Measurements from ENCODE around the gene CMSS1. TPM values are rescaled to one million over a fixed set of nuclear protein-coding genes. Genes with fewer than 3 reads are reported as not detected.

CMSS1 gene
- total RNA-seq, 2 donors from 2014 or later, result 18.9 to 20.4 TPM

DNA sequence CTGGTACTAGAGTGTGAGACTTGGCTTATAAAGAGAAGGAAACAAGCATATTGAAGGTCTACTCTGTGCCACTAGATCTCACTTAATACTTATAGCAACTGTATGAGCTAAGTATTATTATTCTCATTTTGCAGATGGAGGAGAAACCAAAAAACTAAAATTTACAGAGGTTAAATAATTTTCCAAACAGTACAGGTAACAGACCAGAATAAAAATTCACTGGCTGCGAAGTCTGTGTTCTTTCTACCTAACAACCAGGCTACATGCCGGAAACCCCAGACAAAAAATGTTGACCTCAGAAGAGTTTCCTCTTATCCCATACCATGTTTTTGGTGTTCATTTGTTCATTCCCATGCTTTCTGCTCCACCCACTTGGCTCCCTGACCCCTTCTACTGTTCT is 46.6 kb downstream of the CMSS1 start:
- no peak for ATAC-seq
- H3K27me3 Mint-ChIP-seq, result no peaks in the 10 kb centered on the region
- H3K4me1 Mint-ChIP-seq, result peaks cover 32% of the 10 kb centered on the region
- no peak for DNase-seq
- peaks cover 7% of the 10 kb centered on the region for H3K36me3 Mint-ChIP-seq (ENCODE audit: low read depth)
- no peak overlapping the region for H3K4me3 Mint-ChIP-seq
- H3K27ac Mint-ChIP-seq, result no peak overlapping the region
- H3K9me3 ChIP-seq (ENCODE audit: control insufficient read depth, low read length, poor library complexity, severe bottlenecking), result no peaks in the 10 kb centered on the region

DNA sequence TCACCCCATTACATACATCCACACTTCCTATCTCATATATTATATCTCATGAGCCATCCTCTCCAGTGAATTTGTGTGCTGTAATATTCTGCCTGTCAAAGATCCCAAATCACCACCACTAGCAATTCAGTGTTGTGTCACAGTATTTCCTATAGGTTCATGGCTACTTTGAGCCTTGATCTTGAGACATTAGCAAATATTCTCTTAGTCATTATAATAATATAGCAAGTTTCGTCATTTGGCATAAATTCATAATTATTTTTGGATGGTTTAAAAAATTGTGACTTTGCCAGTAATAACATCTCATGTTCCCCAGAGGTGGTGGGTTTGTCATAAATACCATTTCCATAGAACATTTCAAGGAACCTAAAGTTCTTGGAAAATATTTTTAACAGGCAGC is 47.7 kb downstream of the CMSS1 start:
- no peak for DNase-seq
- Mint-ChIP-seq H3K4me3 (no peak overlapping the region), H3K27me3 (no peaks in the 10 kb centered on the region), H3K27ac (no peak overlapping the region), H3K4me1 (peaks cover 29% of the 10 kb centered on the region), H3K36me3 (ENCODE audit: low read depth) (peaks cover 7% of the 10 kb centered on the region)
- H3K9me3 ChIP-seq (ENCODE audit: control insufficient read depth, low read length, poor library complexity, severe bottlenecking), result no peaks in the 10 kb centered on the region
- ATAC-seq, result no peak

DNA sequence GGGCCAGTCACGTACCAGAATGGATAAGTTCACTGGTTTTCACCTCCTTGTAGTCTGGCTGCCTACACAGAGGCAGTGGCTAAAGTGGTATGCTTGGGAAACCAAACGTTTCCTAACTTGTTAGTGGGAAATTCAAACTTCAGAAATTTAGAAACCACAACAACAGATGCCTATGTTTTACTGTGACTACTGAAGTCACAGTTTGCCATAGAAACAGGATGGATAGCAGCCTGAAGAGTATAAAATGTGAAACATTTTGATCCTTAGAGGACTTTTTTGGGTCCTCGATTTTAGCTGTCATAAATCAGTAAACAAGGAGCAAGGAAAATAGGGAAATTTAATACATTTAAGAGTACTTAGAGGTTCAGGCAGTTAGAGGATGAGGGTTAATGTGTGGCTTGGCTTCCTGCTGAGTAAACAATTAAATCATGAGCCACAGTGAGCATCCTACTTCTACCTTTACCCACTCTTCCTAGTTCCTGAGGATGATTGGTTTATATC is 48.6 kb downstream of the CMSS1 start:
- H3K9me3 ChIP-seq (ENCODE audit: control insufficient read depth, low read length, poor library complexity, severe bottlenecking), result no peaks in the 10 kb centered on the region
- H3K36me3 Mint-ChIP-seq (ENCODE audit: low read depth), result peaks cover 4% of the 10 kb centered on the region
- no peak overlapping the region for H3K4me3 Mint-ChIP-seq
- DNase-seq (no peak), ATAC-seq (peak; percentile 24)
- no peaks in the 10 kb centered on the region for H3K27me3 Mint-ChIP-seq
- H3K27ac Mint-ChIP-seq, result peak overlapping the region; percentile 87
- H3K4me1 Mint-ChIP-seq, result peaks cover 26% of the 10 kb centered on the region

DNA sequence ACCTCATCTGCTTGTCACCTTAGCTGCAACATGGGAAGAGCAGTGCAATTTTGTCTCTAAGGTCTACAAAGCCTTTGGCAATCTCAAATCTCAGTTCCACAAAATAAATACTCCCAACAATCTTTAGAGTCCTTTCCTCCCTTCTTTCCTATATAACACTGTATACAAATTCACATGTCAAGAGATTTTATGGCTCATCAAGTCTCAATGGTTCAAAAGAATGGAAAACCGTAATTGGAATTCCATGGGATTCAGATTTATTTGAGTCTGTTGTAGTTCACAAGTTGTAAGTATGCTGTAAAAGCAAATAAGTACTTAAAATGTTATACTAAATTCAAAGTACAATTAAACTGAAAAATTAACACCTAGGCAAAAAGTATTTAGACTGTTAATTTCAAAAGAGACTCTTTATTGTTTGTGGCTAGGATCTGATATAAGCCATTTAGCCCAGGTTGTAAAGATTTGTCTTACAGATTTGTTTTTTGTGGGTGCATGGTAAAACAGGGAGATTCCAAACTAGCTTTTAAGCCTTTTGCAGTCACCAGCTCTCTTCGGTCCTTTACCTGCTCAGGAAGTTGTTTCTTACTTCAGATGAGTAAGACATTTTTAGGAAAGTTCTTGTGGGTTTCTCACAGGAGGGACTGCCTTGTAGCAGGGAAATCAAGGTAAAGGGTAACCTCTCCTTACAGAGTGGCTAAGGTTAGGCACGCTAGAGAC is 50.1 kb downstream of the CMSS1 start:
- Mint-ChIP-seq H3K36me3 (ENCODE audit: low read depth) (peaks cover 2% of the 10 kb centered on the region), H3K4me3 (no peak overlapping the region), H3K27me3 (no peaks in the 10 kb centered on the region), H3K27ac (no peak overlapping the region), H3K4me1 (peaks cover 24% of the 10 kb centered on the region)
- no peak for DNase-seq
- H3K9me3 ChIP-seq (ENCODE audit: control insufficient read depth, low read length, poor library complexity, severe bottlenecking), result no peaks in the 10 kb centered on the region
- peak; percentile 76 for ATAC-seq

DNA sequence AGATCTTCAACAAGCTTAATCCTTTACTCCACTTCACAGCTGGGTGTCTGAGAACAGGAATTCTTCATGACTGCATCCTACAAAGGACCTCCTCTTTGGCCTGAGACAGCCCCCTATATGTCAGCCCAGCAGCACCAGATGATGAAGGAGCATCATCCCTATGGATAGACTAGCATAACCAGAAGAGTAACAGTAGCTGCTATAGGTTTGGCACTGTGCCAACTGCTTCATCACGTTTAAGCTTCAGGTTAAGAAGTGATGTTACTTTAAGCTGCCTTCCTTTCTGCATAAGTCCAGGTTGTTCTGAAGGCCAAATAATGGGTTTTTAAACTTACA is 50.6 kb downstream of the CMSS1 start:
- no peak overlapping the region for H3K4me3 Mint-ChIP-seq
- H3K4me1 Mint-ChIP-seq, result peaks cover 24% of the 10 kb centered on the region
- H3K27me3 Mint-ChIP-seq, result no peaks in the 10 kb centered on the region
- no peaks in the 10 kb centered on the region for H3K9me3 ChIP-seq (ENCODE audit: control insufficient read depth, low read length, poor library complexity, severe bottlenecking)
- peaks cover 2% of the 10 kb centered on the region for H3K36me3 Mint-ChIP-seq (ENCODE audit: low read depth)
- DNase-seq, result no peak
- ATAC-seq, result no peak
- H3K27ac Mint-ChIP-seq, result no peak overlapping the region

DNA sequence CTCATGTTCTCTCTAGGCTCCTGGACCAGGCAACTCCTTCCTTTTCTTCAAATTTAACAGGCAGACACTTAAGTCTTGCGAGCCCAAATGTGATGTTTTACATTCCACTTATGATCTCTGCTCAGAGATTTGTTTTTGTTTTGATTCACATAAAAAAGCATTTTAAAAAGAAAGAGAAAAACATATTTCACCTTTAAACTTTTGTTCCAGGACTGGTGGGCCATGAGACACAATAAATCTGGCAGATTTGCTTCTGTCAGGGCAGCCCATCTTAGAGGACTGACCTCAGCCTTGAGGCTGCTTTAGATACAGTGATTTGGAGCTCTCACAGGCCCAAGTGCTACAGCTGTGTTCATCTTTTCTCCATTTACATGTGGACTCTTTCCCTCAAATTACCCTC is 52.0 kb downstream of the CMSS1 start:
- no peaks in the 10 kb centered on the region for H3K9me3 ChIP-seq (ENCODE audit: control insufficient read depth, low read length, poor library complexity, severe bottlenecking)
- DNase-seq, result no peak
- no peak overlapping the region for H3K4me3 Mint-ChIP-seq
- ATAC-seq, result no peak
- H3K4me1 Mint-ChIP-seq, result peaks cover 22% of the 10 kb centered on the region
- no peaks in the 10 kb centered on the region for H3K27me3 Mint-ChIP-seq
- H3K27ac Mint-ChIP-seq, result no peak overlapping the region
- peaks cover 2% of the 10 kb centered on the region for H3K36me3 Mint-ChIP-seq (ENCODE audit: low read depth)

DNA sequence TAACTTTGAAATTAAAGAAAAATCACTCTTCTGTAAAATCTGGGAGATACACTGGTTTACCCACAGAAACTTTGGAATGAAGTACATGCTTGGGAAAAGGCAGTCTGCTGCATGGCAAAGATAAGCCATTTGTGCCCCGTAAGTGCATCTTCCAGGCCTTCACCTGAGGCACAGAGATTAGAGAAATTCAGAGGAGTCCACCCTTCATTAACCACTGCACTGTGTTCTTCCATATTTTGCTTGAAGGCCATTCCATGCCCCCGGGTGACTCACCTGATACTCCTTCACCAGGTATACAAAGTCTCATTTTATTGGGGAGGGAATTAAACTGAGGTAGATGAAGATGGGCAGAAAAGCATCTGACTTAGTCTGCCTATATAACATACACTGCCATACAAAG is 53.0 kb downstream of the CMSS1 start:
- H3K27ac Mint-ChIP-seq, result peak overlapping the region; percentile 9
- no peak for DNase-seq
- no peaks in the 10 kb centered on the region for H3K27me3 Mint-ChIP-seq
- H3K36me3 Mint-ChIP-seq (ENCODE audit: low read depth), result peaks cover 2% of the 10 kb centered on the region
- H3K4me1 Mint-ChIP-seq, result peaks cover 23% of the 10 kb centered on the region
- no peak overlapping the region for H3K4me3 Mint-ChIP-seq
- ATAC-seq, result no peak
- H3K9me3 ChIP-seq (ENCODE audit: control insufficient read depth, low read length, poor library complexity, severe bottlenecking), result no peaks in the 10 kb centered on the region

DNA sequence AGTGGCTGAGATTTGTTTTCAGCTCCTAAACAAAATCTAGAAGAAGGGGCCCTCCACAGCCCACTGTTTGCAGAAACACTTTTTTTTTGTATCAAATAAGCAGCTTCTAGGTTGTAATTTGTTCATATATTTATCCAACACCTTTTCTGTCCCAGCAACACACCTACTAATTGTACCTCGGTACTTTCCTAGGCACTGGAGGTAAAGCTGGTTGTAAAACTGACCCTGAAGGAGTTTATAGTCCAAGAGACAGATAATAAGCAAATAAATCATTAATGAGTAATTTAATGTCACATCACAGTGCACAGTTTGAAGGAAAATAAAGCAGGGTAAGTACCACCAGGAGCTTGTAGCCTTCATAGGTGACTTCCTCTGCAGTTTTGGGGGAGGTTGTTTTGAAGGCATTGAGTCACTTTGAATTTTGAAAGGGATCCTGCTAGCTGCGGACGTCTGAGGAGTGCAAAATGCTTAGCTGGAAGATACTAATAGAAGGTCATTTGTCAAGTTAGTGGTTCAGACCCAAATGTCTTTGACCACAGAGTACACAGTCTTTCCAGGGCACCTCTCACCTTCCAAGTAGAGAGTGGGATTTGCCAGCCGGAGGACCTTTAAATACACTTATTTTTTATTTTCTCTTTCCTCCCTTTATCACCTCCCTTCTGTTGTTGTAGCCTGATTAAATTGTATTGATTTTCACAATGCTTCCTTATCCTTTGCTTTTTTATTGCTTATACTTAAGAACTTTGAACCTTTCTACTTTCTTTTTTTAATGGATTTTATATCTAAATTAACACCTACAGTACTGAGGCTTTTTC is 53.8 kb downstream of the CMSS1 start:
- Mint-ChIP-seq H3K4me1 (peaks cover 17% of the 10 kb centered on the region), H3K27ac (peak overlapping the region; percentile 34)
- ATAC-seq, result no peak

DNA sequence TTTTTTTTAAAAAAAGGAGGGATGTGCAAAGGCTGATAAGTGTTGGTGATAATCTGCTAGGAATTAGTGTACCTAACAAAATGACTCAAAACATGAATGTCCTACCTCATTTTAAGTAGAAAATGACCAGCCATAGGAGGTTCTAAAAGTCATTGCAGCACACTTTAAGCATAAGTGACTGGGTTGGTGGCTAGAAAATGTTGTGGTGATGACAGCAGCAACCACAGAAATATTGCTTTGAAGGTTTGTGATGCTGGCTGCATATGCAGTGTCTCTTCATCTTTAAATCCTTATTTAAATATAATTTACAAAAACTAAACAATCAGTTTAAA is 55.2 kb downstream of the CMSS1 start:
- DNase-seq, result no peak
- no peaks in the 10 kb centered on the region for H3K36me3 Mint-ChIP-seq (ENCODE audit: low read depth)
- no peaks in the 10 kb centered on the region for H3K9me3 ChIP-seq (ENCODE audit: control insufficient read depth, low read length, poor library complexity, severe bottlenecking)
- H3K27ac Mint-ChIP-seq, result peak overlapping the region; percentile 34
- no peak for ATAC-seq
- H3K4me3 Mint-ChIP-seq, result no peak overlapping the region
- H3K4me1 Mint-ChIP-seq, result peaks cover 9% of the 10 kb centered on the region
- no peaks in the 10 kb centered on the region for H3K27me3 Mint-ChIP-seq

More for the DNA sequence above, 53.8 kb downstream of the CMSS1 start:
- no peak for DNase-seq
- no peaks in the 10 kb centered on the region for H3K9me3 ChIP-seq (ENCODE audit: control insufficient read depth, low read length, poor library complexity, severe bottlenecking)
- H3K36me3 Mint-ChIP-seq (ENCODE audit: low read depth), result no peaks in the 10 kb centered on the region
- no peaks in the 10 kb centered on the region for H3K27me3 Mint-ChIP-seq
- no peak overlapping the region for H3K4me3 Mint-ChIP-seq

DNA sequence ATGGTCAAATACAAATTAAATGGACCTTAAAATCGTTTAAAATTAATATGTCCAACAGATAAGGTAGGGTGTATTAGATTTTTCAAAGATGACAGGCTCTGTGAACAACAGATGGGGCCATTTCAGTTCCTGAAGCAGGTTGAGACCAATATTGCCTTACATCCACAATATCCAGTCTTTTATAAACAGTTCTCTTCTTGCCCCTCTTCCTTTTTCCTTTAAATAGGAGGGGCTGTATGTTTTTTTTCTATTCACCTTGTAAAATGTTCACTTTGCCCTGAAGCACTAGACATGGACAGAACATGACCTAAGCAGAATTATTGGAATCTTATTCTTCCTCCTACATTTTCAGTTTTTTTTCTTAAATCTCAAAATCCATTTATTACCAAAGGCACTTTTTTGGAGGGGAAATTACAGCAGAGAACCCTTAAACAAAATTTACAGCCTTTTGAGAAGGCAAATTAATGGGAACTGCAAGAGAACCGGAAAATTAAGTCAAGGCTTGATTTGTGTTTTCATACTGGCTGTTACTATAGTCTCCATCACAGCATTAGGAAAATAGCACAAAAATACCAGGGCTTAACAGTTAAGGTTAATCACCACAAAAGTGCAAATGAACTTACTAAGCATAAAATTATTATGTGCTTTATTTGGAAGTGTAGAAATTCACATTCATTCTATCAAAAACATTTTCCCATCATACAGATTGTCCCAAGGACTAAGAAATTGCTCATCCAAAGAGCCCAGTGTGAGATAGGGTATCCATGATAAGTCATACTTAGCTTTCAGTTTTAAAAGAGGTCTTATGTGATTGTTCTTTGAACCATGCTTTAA is 55.8 kb downstream of the CMSS1 start:
- ATAC-seq, result no peak

DNA sequence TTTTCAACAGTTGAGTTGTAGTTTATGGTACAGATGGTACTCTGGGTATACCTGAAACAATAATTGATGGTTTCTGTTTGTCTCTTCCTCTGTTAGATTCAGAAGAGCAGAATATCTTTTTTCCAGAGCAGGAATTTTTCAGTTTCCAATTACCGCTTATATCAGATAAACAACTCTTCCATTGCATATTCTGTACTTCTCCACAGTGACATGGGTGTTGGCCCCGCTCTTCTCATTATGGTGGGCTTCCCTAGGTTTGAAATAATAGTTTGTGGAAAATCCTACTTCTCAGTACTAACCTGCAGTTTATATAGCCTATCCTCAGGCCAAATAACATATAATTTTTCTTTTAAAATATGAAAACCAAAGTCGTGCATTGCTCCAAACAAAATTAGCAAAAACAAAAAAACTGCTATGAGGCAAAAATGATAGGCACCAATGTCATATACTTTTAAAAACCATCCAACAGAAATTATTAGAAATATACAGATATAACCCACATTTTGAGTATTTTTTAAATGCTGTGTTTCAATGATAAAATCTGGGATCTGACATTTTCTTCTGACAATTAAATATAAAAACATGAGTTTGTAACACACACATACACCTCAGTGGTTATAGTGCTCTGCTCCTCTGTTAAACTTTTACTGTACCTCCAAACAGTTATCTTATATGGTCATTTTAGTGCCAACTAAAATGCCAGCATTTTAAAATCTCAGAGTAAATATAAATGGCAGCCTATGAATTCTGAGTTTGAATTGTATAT is 56.8 kb downstream of the CMSS1 start:
- DNase-seq (no peak), ATAC-seq (no peak)
- Mint-ChIP-seq H3K4me1 (peaks cover 6% of the 10 kb centered on the region), H3K36me3 (ENCODE audit: low read depth) (no peaks in the 10 kb centered on the region), H3K4me3 (no peak overlapping the region), H3K27me3 (no peaks in the 10 kb centered on the region), H3K27ac (no peak overlapping the region)
- no peaks in the 10 kb centered on the region for H3K9me3 ChIP-seq (ENCODE audit: control insufficient read depth, low read length, poor library complexity, severe bottlenecking)

More for the DNA sequence above, 55.8 kb downstream of the CMSS1 start:
- H3K4me1 Mint-ChIP-seq, result peaks cover 6% of the 10 kb centered on the region
- no peaks in the 10 kb centered on the region for H3K9me3 ChIP-seq (ENCODE audit: control insufficient read depth, low read length, poor library complexity, severe bottlenecking)
- no peaks in the 10 kb centered on the region for H3K36me3 Mint-ChIP-seq (ENCODE audit: low read depth)
- DNase-seq, result no peak
- no peaks in the 10 kb centered on the region for H3K27me3 Mint-ChIP-seq
- H3K4me3 Mint-ChIP-seq, result no peak overlapping the region
- no peak overlapping the region for H3K27ac Mint-ChIP-seq

DNA sequence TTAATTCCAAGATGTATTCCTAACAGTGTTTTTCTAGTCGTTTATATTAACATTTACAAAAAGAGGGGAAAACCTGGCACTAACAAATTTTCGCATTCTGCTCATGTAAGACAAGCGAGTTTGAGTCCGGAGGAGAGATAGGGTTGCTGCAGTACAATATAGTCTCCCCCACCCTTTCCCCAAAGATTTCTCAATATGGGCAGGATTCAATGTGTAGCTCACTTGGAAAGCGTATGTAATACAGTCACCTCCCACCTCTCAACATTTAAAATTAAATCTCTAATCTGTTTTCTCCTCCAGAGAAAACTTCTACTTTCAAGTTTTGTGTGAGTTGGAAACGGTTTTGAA is 57.9 kb downstream of the CMSS1 start:
- peaks cover 9% of the 10 kb centered on the region for H3K4me1 Mint-ChIP-seq
- H3K27me3 Mint-ChIP-seq, result no peaks in the 10 kb centered on the region
- DNase-seq (no peak), ATAC-seq (peak; percentile 28)
- peak overlapping the region; percentile 81 for H3K4me3 Mint-ChIP-seq
- H3K9me3 ChIP-seq (ENCODE audit: control insufficient read depth, low read length, poor library complexity, severe bottlenecking), result no peaks in the 10 kb centered on the region
- H3K27ac Mint-ChIP-seq, result peak overlapping the region; percentile 67
- H3K36me3 Mint-ChIP-seq (ENCODE audit: low read depth), result no peaks in the 10 kb centered on the region
